ENCODE results near the gene ABHD16A.

The ABHD16A gene

GRCh38 chr6:31722173-31722572, 19.0 kb upstream of the ABHD16A start:
- no peak for TF ChIP-seq Cebpa-rat (IDR thresholded peaks at IDR 0.05)
- Histone ChIP-seq H3K27ac (peak overlapping the region in 3 of 11 experiments; percentile 42 to 75 (median 64); a peak in 5 of 22 replicates), H3K9me3 (replicated peaks in 1 of 11) (no peaks in the 10 kb centered on the region), H3K9ac (no peak overlapping the region; a peak in 2 of 22 replicates), H3K36me3 (peaks cover 0 to 28% (median 17%) of the 10 kb centered on the region in 11 experiments; a peak in 16 of 22 replicates), H3K4me3 (no peak overlapping the region), H3K27me3 (no peaks in the 10 kb centered on the region), H4K20me1 (peaks cover 0 to 4% (median 0%) of the 10 kb centered on the region in 11 experiments; a peak in 2 of 22 replicates), H3K4me2 (peak overlapping the region in 9 of 11 experiments; percentile 26 to 99 (median 98); a peak in 16 of 22 replicates), H3K4me1 (peaks cover 41 to 65% (median 57%) of the 10 kb centered on the region in 10 experiments)

- Histone ChIP-seq H3K9ac (no peak within 1 kb of the TSS; a peak in 2 of 22 replicates), H3K27me3 (no peaks in the 10 kb centered on the region), H3K27ac (peak within 1 kb of the TSS in 5 of 11 experiments; percentile 64 to 86 (median 75); a peak in 6 of 22 replicates), H3K4me1 (peaks cover 34 to 58% (median 50%) of the 10 kb centered on the region in 10 experiments), H4K20me1 (peaks cover 0 to 4% (median 0%) of the 10 kb centered on the region in 11 experiments; a peak in 1 of 22 replicates), H3K9me3 (replicated peaks in 1 of 11) (no peaks in the 10 kb centered on the region), H3K36me3 (peaks cover 0 to 22% (median 10%) of the 10 kb centered on the region in 11 experiments; a peak in 15 of 22 replicates), H3K4me2 (peak within 1 kb of the TSS in 9 of 11 experiments; percentile 26 to 99 (median 98); a peak in 17 of 22 replicates), H3K4me3 (no peak within 1 kb of the TSS)
- TF ChIP-seq Cebpa-rat (IDR thresholded peaks at IDR 0.05), result no peak
Observed at GRCh38 chr6:31721351-31722020, 18.4 kb upstream of the ABHD16A start, which contains the start of gene LY6G6C. TSS of gene LY6G6C (minus strand) at chr6:31721746. CDS start at chr6:31721679, 67 bp downstream.

- no peaks in the 10 kb centered on the region for H3K27me3 ChIP-seq
- TF ChIP-seq Cebpa-rat (IDR thresholded peaks at IDR 0.05), result no peak
- H3K4me2 ChIP-seq, result peak overlapping the region in 4 of 11 experiments; percentile 29 to 98 (median 78); a peak in 2 of 22 replicates
- no peak overlapping the region for H3K9ac ChIP-seq
- H3K4me3 ChIP-seq, result no peak overlapping the region
- peaks cover 0 to 11% (median 0%) of the 10 kb centered on the region in 11 experiments; a peak in 7 of 22 replicates for H3K36me3 ChIP-seq
- no peaks in the 10 kb centered on the region for H3K9me3 ChIP-seq (replicated peaks in 1 of 11)
- peaks cover 0 to 4% (median 0%) of the 10 kb centered on the region in 11 experiments; a peak in 1 of 22 replicates for H4K20me1 ChIP-seq
- peaks cover 22 to 50% (median 39%) of the 10 kb centered on the region in 10 experiments for H3K4me1 ChIP-seq
- no peak overlapping the region for H3K27ac ChIP-seq
Observed at GRCh38 chr6:31720196-31720770, 17.2 kb upstream of the ABHD16A start.

- H3K36me3 ChIP-seq, result peaks cover 0 to under 1% (median 0%) of the 10 kb centered on the region in 11 experiments; a peak in 1 of 22 replicates
- no peak overlapping the region for H3K4me2 ChIP-seq
- H3K27me3 ChIP-seq, result no peaks in the 10 kb centered on the region
- H3K27ac ChIP-seq, result no peak overlapping the region
- no peak for TF ChIP-seq Cebpa-rat (IDR thresholded peaks at IDR 0.05)
- H3K4me1 ChIP-seq, result peaks cover 18 to 47% (median 38%) of the 10 kb centered on the region in 10 experiments
- H3K4me3 ChIP-seq, result no peak overlapping the region
- H4K20me1 ChIP-seq, result peaks cover 0 to 4% (median 0%) of the 10 kb centered on the region in 11 experiments; a peak in 1 of 22 replicates
- no peaks in the 10 kb centered on the region for H3K9me3 ChIP-seq (replicated peaks in 1 of 11)
- H3K9ac ChIP-seq, result no peak overlapping the region
Observed at GRCh38 chr6:31719001-31719400, 15.9 kb upstream of the ABHD16A start.

- H4K20me1 ChIP-seq, result no peaks in the 10 kb centered on the region
- H3K27ac ChIP-seq, result no peak overlapping the region
- H3K9me3 ChIP-seq (replicated peaks in 1 of 11), result no peaks in the 10 kb centered on the region
- H3K4me2 ChIP-seq, result no peak overlapping the region
- no peaks in the 10 kb centered on the region for H3K27me3 ChIP-seq
- H3K36me3 ChIP-seq, result no peaks in the 10 kb centered on the region
- peaks cover 15 to 47% (median 36%) of the 10 kb centered on the region in 10 experiments for H3K4me1 ChIP-seq
- no peak for TF ChIP-seq Cebpa-rat (IDR thresholded peaks at IDR 0.05)
- H3K4me3 ChIP-seq, result no peak overlapping the region
- H3K9ac ChIP-seq, result no peak overlapping the region
Observed at GRCh38 chr6:31718265-31718664, 15.1 kb upstream of the ABHD16A start.

GRCh38 chr6:31717499-31718222, 14.5 kb upstream of the ABHD16A start:
- no peak for TF ChIP-seq Cebpa-rat (IDR thresholded peaks at IDR 0.05)
- Histone ChIP-seq H3K4me2 (no peak overlapping the region), H3K4me3 (no peak overlapping the region), H3K9me3 (replicated peaks in 1 of 11) (no peaks in the 10 kb centered on the region), H3K36me3 (no peaks in the 10 kb centered on the region), H3K9ac (no peak overlapping the region), H3K4me1 (peaks cover 14 to 47% (median 36%) of the 10 kb centered on the region in 10 experiments), H3K27me3 (no peaks in the 10 kb centered on the region), H4K20me1 (no peaks in the 10 kb centered on the region), H3K27ac (no peak overlapping the region)

- TF ChIP-seq Cebpa-rat (IDR thresholded peaks at IDR 0.05), result no peak
- Histone ChIP-seq H3K9ac (peak within 1 kb of the TSS in 9 of 11 experiments; percentile 11 to 63 (median 45); a peak in 13 of 22 replicates), H3K4me3 (no peak within 1 kb of the TSS), H3K27ac (peak within 1 kb of the TSS in 6 of 11 experiments; percentile 7 to 46 (median 18); a peak in 10 of 22 replicates), H3K4me1 (peaks cover 37 to 53% (median 47%) of the 10 kb centered on the region in 10 experiments), H3K36me3 (no peaks in the 10 kb centered on the region), H3K9me3 (replicated peaks in 1 of 11) (no peaks in the 10 kb centered on the region), H3K4me2 (peak within 1 kb of the TSS; percentile 46 to 68 (median 62)), H4K20me1 (no peaks in the 10 kb centered on the region), H3K27me3 (no peaks in the 10 kb centered on the region)
Observed at GRCh38 chr6:31715022-31715958, 12.2 kb upstream of the ABHD16A start, which contains the start of gene LY6G6D. TSS of gene LY6G6D (plus strand) at chr6:31715348. CDS start at chr6:31715356, 8 bp downstream.

Data from BLaER1 treated with 17β-estradiol and CSF1 and Interleukin-3, amounts not matched to agents 10 nM and 100 nM (cell line).